MM.1S (cell line): ENCODE data around the gene FBLN2.

Source experiments
- DNase-seq: peaks from one replicate; pipeline ENCODE4 v3.0.0-alpha.2; 2015
- H2AFZ ChIP-seq: fragments of 300-600 bp; sonication (generic); 2 replicates; pipeline ENCODE4 v1.6.0; 2016; ENCODE audit warnings: antibody characterized with exemption, low read length
- H3F3A ChIP-seq: fragments of 300-600 bp; sonication (generic); 2 replicates; pipeline ENCODE4 v1.6.1; 2016; ENCODE audit warnings: mild to moderate bottlenecking, antibody characterized with exemption, low read length, moderate library complexity, mixed read lengths; ENCODE audit not compliant: insufficient read depth
- H3K27ac ChIP-seq: fragments of 300-600 bp; sonication (generic); 2 replicates; pipeline ENCODE4 v1.5.1; 2016; ENCODE audit warnings: mild to moderate bottlenecking, low read length
- H3K27me3 ChIP-seq: fragments of 300-600 bp; sonication (generic); replicated peaks from 2 replicates; pipeline ENCODE4 v1.6.0; 2016; ENCODE audit warnings: low read length; ENCODE audit not compliant: insufficient read depth
- H3K36me3 ChIP-seq: fragments of 300-600 bp; sonication (generic); replicated peaks from 2 replicates; pipeline ENCODE4 v1.6.1; 2016; ENCODE audit warnings: mild to moderate bottlenecking, low read length, mixed read lengths; ENCODE audit not compliant: insufficient read depth
- H3K4me1 ChIP-seq: fragments of 300-600 bp; sonication (generic); 2 replicates; pipeline ENCODE4 v1.6.1; 2016; ENCODE audit warnings: low read length, mixed read lengths
- H3K4me2 ChIP-seq: fragments of 300-600 bp; sonication (generic); 2 replicates; pipeline ENCODE4 v1.6.0; 2016; ENCODE audit warnings: low read depth, low read length
- H3K4me3 ChIP-seq: fragments of 300-600 bp; sonication (generic); 2 replicates; pipeline ENCODE4 v1.5.1; 2016; ENCODE audit warnings: low read length, mixed read lengths
- H3K79me2 ChIP-seq: fragments of 300-600 bp; sonication (generic); 2 replicates; pipeline ENCODE4 v1.6.1; 2016; ENCODE audit warnings: mixed run types, low read length, mixed read lengths
- H3K9ac ChIP-seq: fragments of 300-600 bp; sonication (generic); 2 replicates; pipeline ENCODE4 v1.6.1; 2016; ENCODE audit warnings: low read length, mixed read lengths
- H3K9me2 ChIP-seq: fragments of 300-600 bp; sonication (generic); replicated peaks from 2 replicates; pipeline ENCODE4 v1.6.1; 2016; ENCODE audit warnings: mild to moderate bottlenecking, low read length, mixed read lengths; ENCODE audit not compliant: insufficient read depth
- H3K9me3 ChIP-seq: fragments of 300-600 bp; sonication (generic); replicated peaks from 2 replicates; pipeline ENCODE4 v1.6.1; 2016; ENCODE audit warnings: mild to moderate bottlenecking, low read length, mixed read lengths; ENCODE audit not compliant: insufficient read depth
- H4K20me1 ChIP-seq: fragments of 300-600 bp; sonication (generic); 2 replicates; pipeline ENCODE4 v1.6.1; 2016; ENCODE audit warnings: mild to moderate bottlenecking, low read length, moderate library complexity, mixed read lengths; ENCODE audit not compliant: insufficient read depth
- CTCF ChIP-seq: fragments of 300-600 bp; sonication (generic); IDR thresholded peaks from 2 replicates; pipeline ENCODE4 v1.5.1; 2016; ENCODE audit warnings: antibody characterized with exemption, low read length, mixed read lengths
- EZH2 ChIP-seq: fragments of 300-600 bp; sonication (generic); optimal IDR thresholded peaks from 2 replicates; pipeline ENCODE3; 2017; ENCODE audit warnings: low read depth, mild to moderate bottlenecking, antibody characterized with exemption, low read length, mixed read lengths
- EZH2phosphoT487 ChIP-seq: fragments of 300-600 bp; sonication (generic); IDR thresholded peaks from 2 replicates; pipeline ENCODE4 v1.6.1; 2018; ENCODE audit warnings: antibody characterized with exemption, low read length

Gene FBLN2

GRCh38 chr3:13577181-13578121 lies 28.5 kb downstream of the FBLN2 start:
- Histone ChIP-seq H3K4me3 (no peak overlapping the region), H2AFZ (no peak overlapping the region), H3K79me2 (no peaks in the 10 kb centered on the region), H3K27ac (no peak overlapping the region), H3K9me2 (no peaks in the 10 kb centered on the region), H3K9me3 (no peaks in the 10 kb centered on the region), H3K4me1 (no peaks in the 10 kb centered on the region), H3K27me3 (peaks cover 84% of the 10 kb centered on the region), H3F3A (no peaks in the 10 kb centered on the region), H3K4me2 (no peak overlapping the region), H3K9ac (no peak overlapping the region), H4K20me1 (no peaks in the 10 kb centered on the region), H3K36me3 (no peaks in the 10 kb centered on the region)
- TF ChIP-seq EZH2phosphoT487, result no peak
- no peak for TF ChIP-seq EZH2
- no peak for TF ChIP-seq CTCF
- DNase-seq, result no peak

- no peak overlapping the region for H3K4me3 ChIP-seq
Observed at GRCh38 chr3:13578251-13578650, 29.3 kb downstream of the FBLN2 start.

GRCh38 chr3:13579063-13579462 lies 30.1 kb downstream of the FBLN2 start:
- Histone ChIP-seq H3K79me2 (no peaks in the 10 kb centered on the region), H3K27ac (no peak overlapping the region), H3K4me2 (no peak overlapping the region), H3F3A (no peaks in the 10 kb centered on the region), H3K9ac (no peak overlapping the region), H2AFZ (no peak overlapping the region), H3K9me2 (no peaks in the 10 kb centered on the region), H4K20me1 (no peaks in the 10 kb centered on the region), H3K9me3 (no peaks in the 10 kb centered on the region), H3K4me1 (no peaks in the 10 kb centered on the region), H3K4me3 (no peak overlapping the region), H3K27me3 (peaks cover 80% of the 10 kb centered on the region), H3K36me3 (no peaks in the 10 kb centered on the region)
- TF ChIP-seq CTCF (no peak), EZH2 (no peak), EZH2phosphoT487 (no peak)
- DNase-seq, result no peak

More at GRCh38 chr3:13578251-13578650, 29.3 kb downstream of the FBLN2 start:
- Histone ChIP-seq H2AFZ (no peak overlapping the region), H3K9ac (no peak overlapping the region), H3K79me2 (no peaks in the 10 kb centered on the region), H3K9me3 (no peaks in the 10 kb centered on the region), H3K27me3 (peaks cover 82% of the 10 kb centered on the region), H3K27ac (no peak overlapping the region), H4K20me1 (no peaks in the 10 kb centered on the region), H3K4me2 (no peak overlapping the region), H3F3A (no peaks in the 10 kb centered on the region), H3K4me1 (no peaks in the 10 kb centered on the region), H3K9me2 (no peaks in the 10 kb centered on the region), H3K36me3 (no peaks in the 10 kb centered on the region)
- TF ChIP-seq EZH2 (no peak), EZH2phosphoT487 (no peak), CTCF (no peak)
- DNase-seq, result no peak
